HL-60 (cell line): ENCODE measurements around the gene COL25A1.

ENCODE experiments used
- DNase-seq, 2 experiments: peaks; one replicate each; pipeline ENCODE4 v3.0.0-alpha.2; 2010 to 2020; ENCODE audit warnings: low read depth in 1 of 2, low spot score in 1 of 2
- H3K27ac ChIP-seq: fragments of 250-450 bp; sonication (Bioruptor Pico); replicated peaks from 2 replicates; pipeline ENCODE4 v1.5.1; 2020; ENCODE audit warnings: mild to moderate bottlenecking, moderate library complexity
- H3K27me3 ChIP-seq: fragments of 250-450 bp; sonication (Bioruptor Pico); 2 replicates; pipeline ENCODE4 v1.5.1; 2021; ENCODE audit warnings: mild to moderate bottlenecking, moderate library complexity; ENCODE audit not compliant: insufficient read depth, poor library complexity, severe bottlenecking
- H3K4me3 ChIP-seq: replicated peaks from 2 replicates; pipeline ENCODE4 v1.5.1; 2011; ENCODE audit warnings: mild to moderate bottlenecking, control low read depth, low read length; ENCODE audit not compliant: insufficient read depth
- GABPA ChIP-seq: IDR thresholded peaks from 2 replicates; pipeline ENCODE4 v1.6.1; 2012; ENCODE audit warnings: low read depth
- POLR2AphosphoS5 ChIP-seq: IDR thresholded peaks from 2 replicates; pipeline ENCODE4 v1.6.1; 2012; ENCODE audit warnings: low read depth
- SPI1 ChIP-seq: IDR thresholded peaks from 2 replicates; pipeline ENCODE4 v1.6.1; 2012; ENCODE audit warnings: low read depth, mild to moderate bottlenecking, borderline replicate concordance
- TF ChIP-seq, protein P1 (sequence below): IDR thresholded peaks from 2 replicates; pipeline ENCODE4 v1.6.1; 2012; ENCODE audit warnings: low read depth; ENCODE audit not compliant: insufficient replicate concordance
- TF ChIP-seq, protein P2 (sequence below): IDR thresholded peaks from one replicate; pipeline ENCODE4 v1.5.1; 2011; ENCODE audit warnings: low read length, control low read depth, inconsistent platforms; ENCODE audit not compliant: insufficient read depth

COL25A1 gene

DNA sequence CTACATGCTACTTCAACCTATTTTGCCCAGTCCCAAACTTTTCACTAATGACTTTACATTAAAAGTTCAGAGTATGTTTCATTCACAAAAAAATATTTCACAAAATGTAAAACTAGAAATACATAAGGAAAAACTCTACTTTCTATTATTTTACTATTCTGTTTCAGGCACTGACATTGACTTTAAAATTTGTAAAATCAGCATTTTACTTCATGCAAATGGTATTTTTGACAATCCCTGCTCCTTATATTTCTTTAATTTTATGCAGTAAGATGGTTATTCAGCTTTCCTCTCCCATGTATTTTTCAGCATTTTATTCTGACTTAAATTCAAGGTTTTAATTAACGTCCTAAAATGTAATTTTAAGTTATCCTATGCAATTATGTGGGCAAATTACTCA is 178.5 kb downstream of the COL25A1 start:
- Histone ChIP-seq H3K4me3 (no peak overlapping the region), H3K27ac (no peak overlapping the region), H3K27me3 (no peaks in the 10 kb centered on the region)
- TF ChIP-seq, protein P1, sequence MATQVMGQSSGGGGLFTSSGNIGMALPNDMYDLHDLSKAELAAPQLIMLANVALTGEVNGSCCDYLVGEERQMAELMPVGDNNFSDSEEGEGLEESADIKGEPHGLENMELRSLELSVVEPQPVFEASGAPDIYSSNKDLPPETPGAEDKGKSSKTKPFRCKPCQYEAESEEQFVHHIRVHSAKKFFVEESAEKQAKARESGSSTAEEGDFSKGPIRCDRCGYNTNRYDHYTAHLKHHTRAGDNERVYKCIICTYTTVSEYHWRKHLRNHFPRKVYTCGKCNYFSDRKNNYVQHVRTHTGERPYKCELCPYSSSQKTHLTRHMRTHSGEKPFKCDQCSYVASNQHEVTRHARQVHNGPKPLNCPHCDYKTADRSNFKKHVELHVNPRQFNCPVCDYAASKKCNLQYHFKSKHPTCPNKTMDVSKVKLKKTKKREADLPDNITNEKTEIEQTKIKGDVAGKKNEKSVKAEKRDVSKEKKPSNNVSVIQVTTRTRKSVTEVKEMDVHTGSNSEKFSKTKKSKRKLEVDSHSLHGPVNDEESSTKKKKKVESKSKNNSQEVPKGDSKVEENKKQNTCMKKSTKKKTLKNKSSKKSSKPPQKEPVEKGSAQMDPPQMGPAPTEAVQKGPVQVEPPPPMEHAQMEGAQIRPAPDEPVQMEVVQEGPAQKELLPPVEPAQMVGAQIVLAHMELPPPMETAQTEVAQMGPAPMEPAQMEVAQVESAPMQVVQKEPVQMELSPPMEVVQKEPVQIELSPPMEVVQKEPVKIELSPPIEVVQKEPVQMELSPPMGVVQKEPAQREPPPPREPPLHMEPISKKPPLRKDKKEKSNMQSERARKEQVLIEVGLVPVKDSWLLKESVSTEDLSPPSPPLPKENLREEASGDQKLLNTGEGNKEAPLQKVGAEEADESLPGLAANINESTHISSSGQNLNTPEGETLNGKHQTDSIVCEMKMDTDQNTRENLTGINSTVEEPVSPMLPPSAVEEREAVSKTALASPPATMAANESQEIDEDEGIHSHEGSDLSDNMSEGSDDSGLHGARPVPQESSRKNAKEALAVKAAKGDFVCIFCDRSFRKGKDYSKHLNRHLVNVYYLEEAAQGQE, result no peak
- TF ChIP-seq POLR2AphosphoS5, result no peak
- TF ChIP-seq GABPA, result no peak
- no peak for TF ChIP-seq SPI1
- TF ChIP-seq, protein P2, sequence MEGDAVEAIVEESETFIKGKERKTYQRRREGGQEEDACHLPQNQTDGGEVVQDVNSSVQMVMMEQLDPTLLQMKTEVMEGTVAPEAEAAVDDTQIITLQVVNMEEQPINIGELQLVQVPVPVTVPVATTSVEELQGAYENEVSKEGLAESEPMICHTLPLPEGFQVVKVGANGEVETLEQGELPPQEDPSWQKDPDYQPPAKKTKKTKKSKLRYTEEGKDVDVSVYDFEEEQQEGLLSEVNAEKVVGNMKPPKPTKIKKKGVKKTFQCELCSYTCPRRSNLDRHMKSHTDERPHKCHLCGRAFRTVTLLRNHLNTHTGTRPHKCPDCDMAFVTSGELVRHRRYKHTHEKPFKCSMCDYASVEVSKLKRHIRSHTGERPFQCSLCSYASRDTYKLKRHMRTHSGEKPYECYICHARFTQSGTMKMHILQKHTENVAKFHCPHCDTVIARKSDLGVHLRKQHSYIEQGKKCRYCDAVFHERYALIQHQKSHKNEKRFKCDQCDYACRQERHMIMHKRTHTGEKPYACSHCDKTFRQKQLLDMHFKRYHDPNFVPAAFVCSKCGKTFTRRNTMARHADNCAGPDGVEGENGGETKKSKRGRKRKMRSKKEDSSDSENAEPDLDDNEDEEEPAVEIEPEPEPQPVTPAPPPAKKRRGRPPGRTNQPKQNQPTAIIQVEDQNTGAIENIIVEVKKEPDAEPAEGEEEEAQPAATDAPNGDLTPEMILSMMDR, result no peak
- DNase-seq, result no peak

DNA sequence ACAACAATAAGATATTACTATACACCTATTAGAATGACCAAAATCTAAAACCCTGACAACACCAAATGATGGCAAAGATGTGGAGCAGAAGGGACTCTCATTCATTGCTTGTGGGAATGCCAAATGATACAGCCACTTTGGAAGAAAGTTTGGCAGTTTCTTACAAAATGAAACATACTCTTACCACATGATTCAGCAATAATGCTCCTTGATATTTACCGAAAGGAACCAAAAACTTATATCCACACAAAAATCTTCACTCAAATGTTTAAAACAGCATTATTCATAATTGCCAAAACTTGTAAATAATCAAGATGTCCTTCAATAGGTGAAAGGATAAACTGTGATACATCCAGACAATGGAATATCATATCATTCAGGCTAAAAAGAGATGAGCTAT is 180.9 kb downstream of the COL25A1 start:
- no peak for DNase-seq
- TF ChIP-seq SPI1, result no peak
- TF ChIP-seq GABPA, result no peak
- TF ChIP-seq, protein P2, result no peak
- TF ChIP-seq POLR2AphosphoS5, result no peak
- TF ChIP-seq, protein P1, result no peak
- H3K27me3 ChIP-seq, result no peaks in the 10 kb centered on the region

DNA sequence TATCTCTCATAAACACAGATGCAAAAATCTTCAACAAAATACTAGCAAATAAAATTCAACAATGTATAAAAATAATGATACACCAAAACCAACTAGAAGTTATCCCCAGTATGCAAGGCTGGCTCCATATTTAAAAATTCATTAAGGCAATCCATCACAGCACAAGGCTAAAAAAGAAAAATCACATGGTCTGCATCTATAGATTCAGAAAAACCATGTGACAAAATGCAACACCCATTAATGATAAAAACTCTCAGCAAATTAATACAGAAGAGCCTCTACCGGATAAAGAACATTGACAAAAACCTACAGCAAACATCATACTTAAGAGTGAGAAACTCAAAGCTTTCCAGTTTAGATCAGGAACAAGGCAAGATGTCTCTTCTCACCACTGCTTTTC is 182.6 kb downstream of the COL25A1 start:
- no peaks in the 10 kb centered on the region for H3K27me3 ChIP-seq
- no peak overlapping the region for H3K4me3 ChIP-seq
- no peak overlapping the region for H3K27ac ChIP-seq
- DNase-seq, result no peak
- TF ChIP-seq GABPA (no peak), SPI1 (no peak), POLR2AphosphoS5 (no peak)
- TF ChIP-seq, protein P2, result no peak
- TF ChIP-seq, protein P1, result no peak

More for the DNA sequence above, 180.9 kb downstream of the COL25A1 start:
- Histone ChIP-seq H3K4me3 (no peak overlapping the region), H3K27ac (no peak overlapping the region)
